HG03103 (cell line): Measurements from ENCODE around the gene EEPD1.
"Not testable (repeated sequence)": the region's sequence is repeated elsewhere in the genome, so short reads cannot be mapped to it uniquely, and the experiment has no call there.

ENCODE experiments used
- ATAC-seq: cut with Tn5 transposase; IDR thresholded peaks from one replicate; pipeline ENCODE4 v1.9.1; 2021; ENCODE audit warnings: low read depth; ENCODE audit not compliant: unreplicated experiment

The EEPD1 gene

DNA sequence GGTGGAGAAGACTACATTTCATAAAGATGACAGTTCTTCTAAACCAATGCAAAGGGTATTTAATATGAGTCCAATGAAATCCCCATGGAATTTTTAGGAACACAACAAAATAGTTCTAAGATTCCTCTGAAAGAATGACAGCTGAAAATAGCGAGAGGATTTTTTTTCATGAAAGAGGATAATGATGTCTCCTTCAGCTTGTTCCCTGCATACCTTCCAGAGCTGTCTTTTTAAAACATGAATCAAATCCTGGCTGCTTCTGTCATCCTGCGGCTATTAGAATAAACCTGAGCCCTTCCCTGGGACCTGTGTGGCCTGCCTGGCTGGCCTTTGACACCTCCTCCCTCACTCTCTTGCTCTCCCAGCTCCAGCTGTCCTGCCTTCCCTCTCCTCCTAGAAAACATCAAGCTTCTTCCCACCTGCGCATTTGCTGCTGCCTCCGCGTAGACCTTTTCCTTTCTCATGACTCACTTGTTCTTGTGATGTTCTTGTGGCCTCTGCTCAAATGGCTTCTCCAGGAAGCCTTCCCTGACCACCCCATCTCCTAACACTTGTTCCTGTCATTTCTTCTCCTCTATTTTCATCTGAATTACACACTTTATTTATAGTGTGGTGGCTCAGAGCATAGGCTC, 57.4 kb downstream of the EEPD1 start:
- no peak for ATAC-seq

- no peak for ATAC-seq
Measured at GRCh38 chr7:36214608-36215456, 61.8 kb downstream of the EEPD1 start.

DNA sequence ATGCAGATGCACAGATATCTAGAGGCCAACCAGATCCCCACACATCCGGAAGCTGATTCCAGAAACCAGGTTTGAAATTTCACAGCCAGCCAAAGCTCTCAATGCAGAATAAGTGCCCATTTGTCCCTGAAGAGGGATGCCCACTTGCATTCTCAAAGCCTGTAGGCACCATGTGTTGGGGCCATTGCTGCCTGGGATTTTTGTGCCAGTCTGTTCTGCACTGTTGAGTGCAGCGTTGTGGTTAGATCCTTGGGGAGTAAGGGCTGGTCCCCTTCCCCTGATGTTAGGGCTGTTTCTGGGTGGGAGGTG, 62.4 kb downstream of the EEPD1 start:
- no peak for ATAC-seq

- no peak for ATAC-seq
Measured at GRCh38 chr7:36216063-36216684, 63.1 kb downstream of the EEPD1 start.

- no peak for ATAC-seq
Measured at GRCh38 chr7:36217211-36217960, 64.3 kb downstream of the EEPD1 start.

GRCh38 chr7:36217961-36218284, 64.9 kb downstream of the EEPD1 start:
- ATAC-seq = no peak

DNA sequence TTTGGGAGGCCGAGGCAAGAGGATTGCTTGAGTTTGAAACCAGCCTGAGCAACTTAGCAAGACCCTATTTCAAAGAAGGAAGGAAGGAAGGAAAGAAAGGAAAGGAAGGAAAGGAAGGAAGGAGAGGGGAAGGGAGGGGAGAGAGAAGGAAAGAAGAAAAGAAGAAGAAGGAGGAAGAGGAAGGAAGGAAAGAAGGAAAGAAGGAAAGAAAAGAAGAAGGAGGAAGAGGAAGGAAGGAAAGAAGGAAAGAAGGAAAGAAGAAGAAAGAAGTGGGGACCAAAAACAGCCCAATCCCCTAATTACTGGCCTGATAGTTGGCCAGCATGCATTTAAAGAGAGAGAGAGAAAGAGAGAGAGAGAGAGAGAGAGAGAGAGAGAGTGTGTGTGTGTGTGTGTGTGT, 66.4 kb downstream of the EEPD1 start:
- no peak for ATAC-seq

- no peak for ATAC-seq
Measured at GRCh38 chr7:36223851-36224250, 70.8 kb downstream of the EEPD1 start.

DNA sequence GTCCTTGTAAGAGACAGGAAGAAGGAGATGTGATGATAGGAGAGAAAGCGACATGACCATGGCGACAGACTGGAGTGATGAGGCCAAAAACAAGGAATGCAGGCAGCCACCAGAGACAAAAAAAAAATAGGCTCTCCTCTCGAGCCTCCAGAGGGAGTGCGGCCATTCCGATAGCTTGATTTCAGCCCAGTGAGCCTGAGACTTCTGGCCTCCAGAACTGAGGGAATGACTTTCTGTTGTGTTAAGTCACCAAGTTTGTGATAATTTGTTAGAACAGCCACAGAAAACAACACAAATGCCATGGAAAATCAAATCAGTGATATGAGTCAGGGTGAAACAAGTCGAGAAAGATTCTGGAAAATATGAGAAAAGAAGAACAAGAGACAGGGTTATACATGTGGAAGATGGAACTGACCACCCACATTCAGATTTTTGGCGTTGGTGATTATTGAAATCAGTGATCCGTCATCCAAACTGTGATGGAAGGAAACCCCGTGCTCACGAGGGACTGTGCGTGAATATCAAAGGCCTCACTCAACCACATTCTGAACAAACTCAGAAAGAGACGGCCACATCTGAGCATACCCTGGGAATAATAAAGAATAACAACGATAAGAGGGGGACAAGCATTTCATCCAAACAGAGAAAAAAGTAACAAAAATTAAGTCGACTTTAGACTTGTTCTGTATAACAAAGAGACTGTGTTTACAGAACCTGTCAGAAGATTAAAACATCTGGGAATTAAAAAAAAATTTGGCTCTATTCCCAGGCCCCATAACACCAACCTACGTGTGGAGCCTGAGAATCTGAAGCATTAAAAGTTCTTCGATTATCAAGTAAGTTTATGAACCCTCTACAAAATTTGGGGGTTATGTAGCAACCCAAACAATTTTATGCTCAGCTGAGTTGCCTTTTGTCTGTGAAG, 72.1 kb downstream of the EEPD1 start:
- no peak for ATAC-seq

- no peak for ATAC-seq
Measured at GRCh38 chr7:36226151-36226550, 73.1 kb downstream of the EEPD1 start.

GRCh38 chr7:36227223-36227622, 74.2 kb downstream of the EEPD1 start:
- no peak for ATAC-seq

- ATAC-seq = no peak
Measured at GRCh38 chr7:36228039-36228438, 75.0 kb downstream of the EEPD1 start.

DNA sequence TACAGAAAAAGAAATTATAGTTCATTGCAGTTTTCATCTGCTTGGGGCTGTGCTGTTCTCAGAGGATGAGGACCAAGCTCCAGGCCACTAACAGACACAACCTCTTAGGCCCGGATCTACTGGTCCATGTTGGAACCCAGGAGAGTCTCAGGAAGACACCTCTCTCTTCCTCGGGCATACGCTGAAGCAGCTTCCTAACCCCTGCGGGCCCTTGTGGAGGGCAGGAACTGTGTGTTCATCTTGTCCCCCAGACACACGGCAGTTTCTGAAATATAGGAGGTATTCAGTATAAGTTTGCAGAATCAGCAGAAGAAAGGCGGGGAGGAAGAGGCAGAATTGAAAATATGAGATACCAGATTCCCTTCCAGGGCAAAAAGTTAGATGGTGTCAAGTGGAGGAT, 78.4 kb downstream of the EEPD1 start:
- ATAC-seq = no peak

DNA sequence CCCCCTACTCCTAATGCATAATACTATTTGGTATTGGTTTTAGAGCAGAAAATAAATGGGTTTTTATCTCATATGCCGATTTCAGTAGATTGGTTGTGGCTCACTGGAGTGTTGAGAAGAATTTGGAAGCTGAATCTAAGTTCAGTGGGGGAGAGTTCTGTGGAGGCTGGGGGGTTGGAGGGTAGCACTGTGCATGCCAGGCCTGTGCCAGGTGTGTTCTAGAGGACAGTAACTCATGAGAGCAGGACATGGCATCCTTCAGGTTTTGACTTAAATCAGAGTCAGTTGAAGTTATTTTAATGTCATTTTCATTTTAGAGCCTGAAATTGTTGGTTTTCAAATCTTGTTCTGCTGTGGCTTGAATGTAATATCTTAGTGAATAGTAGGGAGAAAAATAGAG, 79.5 kb downstream of the EEPD1 start:
- ATAC-seq = no peak

GRCh38 chr7:36232971-36233550, 80.0 kb downstream of the EEPD1 start:
- no peak for ATAC-seq

DNA sequence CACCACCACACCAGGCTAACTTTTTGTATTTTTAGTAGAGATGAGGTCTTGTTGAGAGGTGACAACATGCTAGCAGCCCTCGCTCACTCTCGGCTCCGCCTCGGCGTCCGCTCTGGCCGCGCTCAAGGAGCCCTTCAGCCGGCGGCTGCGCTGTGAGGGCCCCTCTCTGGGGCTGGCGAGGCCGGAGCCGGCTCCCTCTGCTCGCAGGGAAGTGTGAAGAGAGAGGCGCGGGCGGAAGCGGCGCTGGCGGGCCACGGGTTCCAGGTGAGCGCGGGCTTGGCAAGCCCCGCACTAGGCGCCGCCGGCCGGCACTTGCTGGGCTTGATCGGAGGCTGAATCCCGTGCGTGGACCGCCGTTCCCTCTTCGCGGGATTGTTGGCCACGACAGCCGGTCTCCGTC, 83.0 kb downstream of the EEPD1 start:
- no peak for ATAC-seq

- ATAC-seq = no peak
Measured at GRCh38 chr7:36238138-36238537, 85.1 kb downstream of the EEPD1 start.

- ATAC-seq = not testable (repeated sequence)
Measured at GRCh38 chr7:36243356-36243755, 90.3 kb downstream of the EEPD1 start.

DNA sequence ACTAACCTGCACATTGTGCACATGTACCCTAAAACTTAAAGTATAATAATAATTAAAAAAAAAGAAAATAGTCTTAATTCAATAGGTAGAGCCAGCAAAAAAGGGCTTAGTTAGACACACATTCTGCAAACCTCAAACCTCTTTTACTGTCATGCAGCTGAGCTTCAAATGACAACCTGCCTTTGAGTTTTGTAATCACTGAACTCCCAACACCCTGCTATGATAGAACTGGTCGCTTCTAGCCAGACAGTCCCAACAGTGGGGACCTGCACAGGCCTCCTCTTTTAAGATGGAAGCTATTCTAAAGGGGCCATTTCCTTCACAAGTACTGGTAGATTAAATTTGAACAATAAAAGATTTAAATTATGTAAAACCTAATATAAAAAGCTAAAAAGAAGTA, 90.9 kb downstream of the EEPD1 start:
- ATAC-seq = not testable (repeated sequence)

GRCh38 chr7:36244429-36244828, 91.4 kb downstream of the EEPD1 start:
- ATAC-seq = no peak
